ENCODE measurements around the gene PWWP2B.

The PWWP2B gene

GRCh38 chr10:132450466-132450824, 53.4 kb downstream of the PWWP2B start:
- H3K27me3 ChIP-seq (ENCODE audit: insufficient read depth, low read depth): peaks cover 3% of the 10 kb centered on the region; the same call in 1 of the 2 replicates
- H4K20me1 ChIP-seq (ENCODE audit: insufficient read depth): no peaks in the 10 kb centered on the region
- no peak overlapping the region for H3K4me2 ChIP-seq
- TF ChIP-seq CTCF (conservative IDR thresholded peaks at IDR 0.05; ENCODE audit: low read depth, low read length): no peak
- no peak overlapping the region for H3K9ac ChIP-seq
- no peak overlapping the region for H3K27ac ChIP-seq
- no peak overlapping the region for H3K4me3 ChIP-seq (IDR thresholded peaks at IDR 0.05; ENCODE audit: insufficient read depth, low read depth, low read length)
- H3K79me2 ChIP-seq (ENCODE audit: insufficient read depth, low read depth): no peaks in the 10 kb centered on the region
- peaks cover 47% of the 10 kb centered on the region for H3K4me1 ChIP-seq (ENCODE audit: low read depth, poor library complexity, severe bottlenecking)
- H2AFZ ChIP-seq (ENCODE audit: low read depth): no peak overlapping the region
- H3K36me3 ChIP-seq (ENCODE audit: insufficient read depth): no peaks in the 10 kb centered on the region

- H3K4me2 ChIP-seq: no peak overlapping the region
- H4K20me1 ChIP-seq (ENCODE audit: insufficient read depth): no peaks in the 10 kb centered on the region
- no peak overlapping the region for H3K27ac ChIP-seq
- no peaks in the 10 kb centered on the region for H3K36me3 ChIP-seq (ENCODE audit: insufficient read depth)
- TF ChIP-seq CTCF (conservative IDR thresholded peaks at IDR 0.05; ENCODE audit: low read depth, low read length): no peak
- peaks cover 3% of the 10 kb centered on the region; the same call in 1 of the 2 replicates for H3K27me3 ChIP-seq (ENCODE audit: insufficient read depth, low read depth)
- H3K4me1 ChIP-seq (ENCODE audit: low read depth, poor library complexity, severe bottlenecking): peaks cover 47% of the 10 kb centered on the region
- no peaks in the 10 kb centered on the region for H3K79me2 ChIP-seq (ENCODE audit: insufficient read depth, low read depth)
- no peak overlapping the region for H3K4me3 ChIP-seq (IDR thresholded peaks at IDR 0.05; ENCODE audit: insufficient read depth, low read depth, low read length)
- no peak overlapping the region for H2AFZ ChIP-seq (ENCODE audit: low read depth)
- H3K9ac ChIP-seq: no peak overlapping the region
Measured at GRCh38 chr10:132450825-132451505, 54.0 kb downstream of the PWWP2B start.

- H3K79me2 ChIP-seq (ENCODE audit: insufficient read depth, low read depth): no peaks in the 10 kb centered on the region
- peaks cover 3% of the 10 kb centered on the region for H3K27me3 ChIP-seq (ENCODE audit: insufficient read depth, low read depth)
- TF ChIP-seq CTCF (conservative IDR thresholded peaks at IDR 0.05; ENCODE audit: low read depth, low read length): no peak
- no peak overlapping the region for H3K9ac ChIP-seq
- no peak overlapping the region for H3K27ac ChIP-seq
- no peak overlapping the region for H3K4me2 ChIP-seq
- no peaks in the 10 kb centered on the region for H4K20me1 ChIP-seq (ENCODE audit: insufficient read depth)
- no peak overlapping the region for H2AFZ ChIP-seq (ENCODE audit: low read depth)
- no peak overlapping the region for H3K4me3 ChIP-seq (IDR thresholded peaks at IDR 0.05; ENCODE audit: insufficient read depth, low read depth, low read length)
- peaks cover 42% of the 10 kb centered on the region for H3K4me1 ChIP-seq (ENCODE audit: low read depth, poor library complexity, severe bottlenecking)
- no peaks in the 10 kb centered on the region for H3K36me3 ChIP-seq (ENCODE audit: insufficient read depth)
Measured at GRCh38 chr10:132451506-132452215, 54.7 kb downstream of the PWWP2B start.

GRCh38 chr10:132452216-132452650, 55.2 kb downstream of the PWWP2B start:
- H3K27ac ChIP-seq: peak overlapping the region; percentile 65
- H3K27me3 ChIP-seq (ENCODE audit: insufficient read depth, low read depth): peaks cover 5% of the 10 kb centered on the region
- H3K36me3 ChIP-seq (ENCODE audit: insufficient read depth): no peaks in the 10 kb centered on the region
- TF ChIP-seq CTCF (conservative IDR thresholded peaks at IDR 0.05; ENCODE audit: low read depth, low read length): no peak
- peaks cover 40% of the 10 kb centered on the region for H3K4me1 ChIP-seq (ENCODE audit: low read depth, poor library complexity, severe bottlenecking)
- H2AFZ ChIP-seq (ENCODE audit: low read depth): peak overlapping the region; percentile 69
- H4K20me1 ChIP-seq (ENCODE audit: insufficient read depth): no peaks in the 10 kb centered on the region
- H3K4me2 ChIP-seq: peak overlapping the region; percentile 40; the same call in 1 of the 2 replicates
- H3K79me2 ChIP-seq (ENCODE audit: insufficient read depth, low read depth): no peaks in the 10 kb centered on the region
- no peak overlapping the region for H3K4me3 ChIP-seq (IDR thresholded peaks at IDR 0.05; ENCODE audit: insufficient read depth, low read depth, low read length)
- peak overlapping the region; percentile 52; the same call in 1 of the 2 replicates for H3K9ac ChIP-seq
